Measurements from ENCODE around the gene LSM12.

Gene LSM12

DNA sequence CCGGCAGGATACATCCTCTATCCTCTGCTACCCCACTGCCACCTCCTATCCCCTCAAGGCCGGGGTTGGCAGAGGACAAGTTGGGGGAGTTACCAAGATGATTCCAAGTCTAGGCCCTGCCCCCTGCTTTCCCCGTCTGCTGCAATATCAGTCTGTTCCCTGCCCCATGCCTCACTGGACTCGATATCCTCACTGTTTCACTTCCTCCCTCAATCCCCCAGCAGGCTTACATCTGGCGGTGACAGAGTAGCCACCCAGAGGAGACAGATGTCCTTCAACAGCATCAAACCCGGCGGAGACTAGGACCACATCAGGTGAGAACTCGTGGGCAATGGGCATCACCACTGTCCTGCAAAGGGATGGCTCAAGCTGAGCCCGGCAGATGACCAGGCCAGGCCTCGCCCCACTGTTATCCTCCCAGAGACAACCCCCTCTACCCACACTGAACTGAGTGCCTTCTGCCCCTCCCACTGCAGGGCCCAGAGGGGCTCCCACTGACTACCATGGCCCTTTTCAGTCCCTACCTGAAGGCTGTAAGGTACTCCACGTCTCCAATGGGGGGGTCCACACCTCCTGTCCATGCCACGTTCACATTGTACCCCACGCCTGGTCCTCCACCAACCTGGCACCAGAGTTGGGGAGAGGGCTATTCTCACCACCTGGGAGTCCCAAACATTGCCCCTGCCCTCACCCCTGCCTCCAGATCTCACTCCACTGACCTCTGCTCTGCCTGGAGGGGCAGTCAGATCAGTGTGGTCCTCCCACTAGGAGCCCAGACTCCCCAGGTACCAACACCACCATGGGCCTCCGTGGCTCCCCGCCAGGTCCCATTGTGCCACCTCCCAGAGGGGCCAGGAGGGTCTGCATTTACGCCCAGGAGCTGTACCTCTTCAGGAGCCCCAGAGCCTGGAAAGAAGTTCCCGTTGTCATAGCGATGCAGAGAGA lies 13.7 kb upstream of the LSM12 start:
- no peak overlapping the region for H3K4me3 ChIP-seq (ENCODE audit: low read depth, low read length)
- DNase-seq (ENCODE audit: low read depth) = no peak

- DNase-seq (ENCODE audit: low read depth) = no peak
- no peak overlapping the region for H3K4me3 ChIP-seq (ENCODE audit: low read depth, low read length)
Measured at GRCh38 chr17:44078412-44078811, 11.9 kb upstream of the LSM12 start.

DNA sequence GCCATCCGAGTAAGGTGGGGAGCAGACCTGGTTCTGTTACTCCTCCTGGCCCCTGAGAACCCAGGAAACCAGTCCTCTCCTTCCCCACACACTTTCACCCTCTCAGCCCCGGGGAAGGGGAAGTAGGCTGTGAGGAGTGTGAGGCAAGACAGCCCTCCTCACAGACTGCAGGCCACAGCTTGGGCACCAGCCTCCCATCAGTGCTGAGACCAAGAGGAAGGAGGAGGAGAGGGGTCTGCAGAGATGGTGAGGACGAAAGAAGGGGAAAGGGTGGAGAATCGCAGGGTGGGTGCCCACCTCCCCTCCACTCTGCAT lies 11.1 kb upstream of the LSM12 start:
- no peak for DNase-seq (ENCODE audit: low read depth)
- no peak overlapping the region for H3K4me3 ChIP-seq (ENCODE audit: low read depth, low read length)

DNA sequence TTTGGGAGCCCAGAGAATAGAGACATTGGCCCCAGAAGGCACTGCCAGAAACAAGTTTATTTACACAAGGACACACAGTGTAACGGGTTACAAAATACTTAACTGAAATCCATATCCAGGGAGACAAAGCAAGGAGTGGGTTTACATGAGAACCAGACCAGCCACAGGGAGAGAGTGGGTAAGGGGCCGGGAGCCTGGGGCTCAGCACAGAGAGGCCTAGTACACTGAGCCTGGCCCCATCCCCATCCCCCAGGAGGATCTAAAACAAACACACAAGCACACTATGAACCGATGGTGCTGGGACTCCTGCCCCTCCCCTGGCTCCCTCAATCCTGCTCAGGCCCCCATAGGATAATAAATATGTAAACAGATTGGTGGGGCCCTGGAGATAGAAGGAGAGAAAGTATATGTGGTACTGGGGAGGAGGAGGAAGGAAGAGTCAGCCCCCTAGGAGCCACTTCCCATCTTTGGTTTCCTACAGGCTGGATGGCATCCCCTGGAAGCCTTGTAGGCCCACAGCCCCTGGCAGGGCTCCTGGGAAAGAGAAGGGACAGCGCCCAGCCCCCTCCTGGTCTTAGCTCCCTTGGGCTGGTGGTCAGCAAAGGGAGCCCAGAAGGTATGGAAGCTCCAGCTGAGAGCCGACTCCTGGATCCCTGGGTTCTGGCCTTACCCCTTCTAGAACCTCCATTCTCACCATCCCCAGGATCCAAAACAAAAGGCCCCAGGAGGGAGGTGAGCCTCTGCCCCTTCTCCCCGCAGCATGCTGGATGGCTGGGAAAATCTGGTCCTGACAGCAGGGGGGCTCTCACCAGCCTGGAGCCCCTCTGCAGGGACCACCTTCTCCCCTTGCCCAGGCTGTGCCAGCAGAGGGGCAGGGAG lies 10.5 kb upstream of the LSM12 start:
- H3K4me3 ChIP-seq (ENCODE audit: low read depth, low read length) = no peak overlapping the region
- DNase-seq (ENCODE audit: low read depth) = no peak

GRCh38 chr17:44075598-44076293 lies 9.3 kb upstream of the LSM12 start:
- H3K4me3 ChIP-seq (ENCODE audit: low read depth, low read length) = no peak overlapping the region
- no peak for DNase-seq (ENCODE audit: low read depth)

DNA sequence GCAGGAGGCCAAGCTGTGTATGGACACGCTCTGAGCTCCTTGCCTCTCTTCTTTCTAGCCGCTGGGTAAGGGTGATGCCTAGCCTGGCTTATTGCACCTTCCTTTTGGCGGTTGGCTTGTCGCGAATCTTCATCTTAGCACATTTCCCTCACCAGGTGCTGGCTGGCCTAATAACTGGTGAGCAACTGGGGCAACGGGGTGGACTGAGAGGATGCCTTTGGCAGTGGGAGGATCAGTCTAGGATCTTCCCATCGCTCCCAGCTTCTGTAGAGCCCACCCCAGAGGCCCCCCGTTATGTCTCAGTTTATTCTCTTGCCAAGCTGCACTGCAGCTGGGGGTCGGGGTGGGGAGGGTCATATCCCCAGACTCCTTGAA lies 8.4 kb upstream of the LSM12 start:
- no peak overlapping the region for H3K4me3 ChIP-seq (ENCODE audit: low read depth, low read length)
- DNase-seq (ENCODE audit: low read depth) = no peak

- no peak for DNase-seq (ENCODE audit: low read depth)
- H3K4me3 ChIP-seq (ENCODE audit: low read depth, low read length) = no peak overlapping the region
Measured at GRCh38 chr17:44074231-44074910, 7.9 kb upstream of the LSM12 start.

- no peak for DNase-seq (ENCODE audit: low read depth)
- H3K4me3 ChIP-seq (ENCODE audit: low read depth, low read length) = peak overlapping the region; percentile 74
Measured at GRCh38 chr17:44071772-44072171, 5.3 kb upstream of the LSM12 start.

DNA sequence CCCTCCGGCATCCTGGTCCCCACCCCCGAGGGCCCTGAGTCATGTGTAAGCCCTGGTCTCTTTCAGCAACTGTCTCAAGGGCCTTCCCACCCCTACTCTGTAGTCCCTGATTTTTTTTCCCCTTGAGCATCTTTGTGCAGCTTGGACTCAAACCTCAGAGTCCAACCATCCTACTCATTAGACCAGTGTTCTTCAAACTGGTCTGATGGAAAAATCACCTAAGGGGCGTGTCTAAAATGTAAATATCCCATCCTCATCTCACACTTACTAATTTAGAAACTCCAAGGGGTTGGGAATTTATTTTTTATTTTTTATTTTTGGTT lies 4.7 kb upstream of the LSM12 start:
- DNase-seq (ENCODE audit: low read depth) = no peak
- H3K4me3 ChIP-seq (ENCODE audit: low read depth, low read length) = peak overlapping the region; percentile 74

DNA sequence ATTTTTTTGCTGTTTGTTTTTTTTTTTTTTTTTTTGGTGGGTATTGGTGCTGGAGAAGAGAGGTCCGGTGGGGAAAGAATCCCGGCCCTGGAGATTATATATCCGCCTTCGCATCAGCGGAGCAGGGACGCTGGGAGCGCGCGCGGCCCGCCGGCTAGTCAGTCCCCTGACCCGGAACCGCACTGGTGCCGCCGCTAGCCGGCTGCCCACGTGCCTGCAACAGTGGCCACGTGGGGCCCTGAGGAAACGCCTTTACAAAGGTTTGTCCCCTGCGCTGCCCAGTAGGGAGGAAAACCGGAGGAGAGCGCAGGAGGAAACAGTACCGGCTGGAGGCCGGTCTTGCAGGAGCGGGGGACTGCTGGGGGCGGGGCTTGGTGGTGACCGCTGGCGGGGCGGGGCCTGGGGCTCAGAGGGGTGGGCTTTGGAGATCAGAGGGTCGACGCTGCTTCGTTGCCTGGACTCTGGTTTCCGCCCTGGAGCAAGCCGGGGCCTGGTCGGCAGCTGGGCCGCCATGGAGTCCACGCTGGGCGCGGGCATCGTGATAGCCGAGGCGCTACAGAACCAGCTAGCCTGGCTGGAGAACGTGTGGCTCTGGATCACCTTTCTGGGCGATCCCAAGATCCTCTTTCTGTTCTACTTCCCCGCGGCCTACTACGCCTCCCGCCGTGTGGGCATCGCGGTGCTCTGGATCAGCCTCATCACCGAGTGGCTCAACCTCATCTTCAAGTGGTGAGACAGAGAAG lies 4.2 kb upstream of the LSM12 start, which contains the start of gene G6PC3:
Gene G6PC3, plus strand, starts transcription at position 281 of the 743 bp plus-strand sequence. Its CDS starts 231 bp downstream, at position 512.
- peak; percentile 97 for DNase-seq (ENCODE audit: low read depth)
- peak within 1 kb of the TSS; percentile 74 for H3K4me3 ChIP-seq (ENCODE audit: low read depth, low read length)

DNA sequence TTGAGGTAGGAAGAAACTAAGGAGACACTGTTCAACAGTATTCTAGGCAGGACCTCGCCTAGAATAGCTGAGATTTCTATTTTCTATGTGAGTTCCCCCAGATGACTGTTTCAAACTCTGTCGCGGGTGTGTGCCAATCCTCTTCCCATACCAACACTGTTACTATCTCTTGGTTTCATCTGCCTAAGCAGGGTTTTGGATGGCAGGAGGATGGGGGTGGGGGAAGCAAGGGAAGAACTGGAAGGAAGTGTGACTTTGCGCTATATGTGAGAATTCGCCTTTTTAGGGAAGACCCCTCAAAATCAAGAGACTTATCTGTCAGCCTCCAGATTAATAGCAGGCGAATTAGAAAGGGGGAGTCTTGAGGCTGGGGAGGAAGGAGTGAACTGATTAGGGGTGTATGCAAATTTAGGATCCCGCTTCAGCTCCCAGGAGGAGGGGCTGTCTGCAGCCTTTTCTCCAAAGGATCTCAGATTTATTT lies 3.5 kb upstream of the LSM12 start:
- no peak for DNase-seq (ENCODE audit: low read depth)
- peak overlapping the region; percentile 74 for H3K4me3 ChIP-seq (ENCODE audit: low read depth, low read length)

GRCh38 chr17:44067545-44067940 lies 1.1 kb upstream of the LSM12 start:
- H3K4me3 ChIP-seq (ENCODE audit: low read depth, low read length) = no peak overlapping the region
- no peak for DNase-seq (ENCODE audit: low read depth)

DNA sequence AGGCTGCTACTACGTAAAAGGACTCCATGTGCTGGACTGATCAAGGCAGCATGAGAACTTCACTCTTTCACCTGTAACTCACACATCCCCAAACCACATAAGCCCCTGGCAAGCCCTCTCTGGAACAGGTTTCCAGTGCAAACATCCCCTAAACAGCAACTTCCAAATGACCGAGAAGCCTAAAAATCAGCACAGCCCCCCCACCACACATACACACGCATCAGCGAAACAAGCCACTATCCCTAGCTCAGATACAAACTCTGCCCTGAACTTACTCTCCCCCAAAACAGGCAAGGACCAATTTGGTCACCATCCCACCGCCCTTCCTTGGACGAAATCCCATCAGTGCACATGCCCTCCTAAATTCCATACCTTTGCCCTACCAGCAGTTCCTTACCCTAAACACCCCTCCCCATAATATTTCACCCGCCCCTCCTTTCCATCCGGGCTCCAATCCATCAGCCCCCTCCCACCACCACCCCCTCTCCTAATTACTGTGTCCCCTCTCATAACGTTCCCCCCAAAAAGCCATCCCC lies 735 bp downstream of the LSM12 start:
- peak overlapping the region; percentile 86 for H3K4me3 ChIP-seq (ENCODE audit: low read depth, low read length)
- no peak for DNase-seq (ENCODE audit: low read depth)

- no peak for DNase-seq (ENCODE audit: low read depth)
- H3K4me3 ChIP-seq (ENCODE audit: low read depth, low read length) = no peak overlapping the region
Measured at GRCh38 chr17:44063704-44064639, 2.5 kb downstream of the LSM12 start.

GRCh38 chr17:44062871-44063270 lies 3.6 kb downstream of the LSM12 start:
- DNase-seq (ENCODE audit: low read depth) = no peak
- no peak overlapping the region for H3K4me3 ChIP-seq (ENCODE audit: low read depth, low read length)

DNA sequence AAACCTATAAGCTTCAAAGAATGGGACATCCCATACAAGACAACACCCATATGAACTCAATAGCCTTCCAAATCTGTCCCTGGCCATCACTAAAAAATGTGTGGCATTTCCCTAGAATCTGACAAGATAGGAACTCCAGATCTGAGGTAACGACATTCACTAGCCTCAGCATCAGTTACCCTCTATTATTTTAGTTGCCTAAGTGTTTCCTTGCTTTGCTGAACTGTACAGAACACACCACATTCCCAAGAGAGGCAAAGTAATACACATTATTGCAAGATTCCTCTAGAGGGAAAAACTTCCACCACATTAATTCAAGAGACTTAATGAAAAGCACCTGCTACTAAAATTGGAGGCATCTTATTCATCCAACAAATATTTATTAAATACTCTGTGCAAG lies 5.0 kb downstream of the LSM12 start:
- no peak overlapping the region for H3K4me3 ChIP-seq (ENCODE audit: low read depth, low read length)
- no peak for DNase-seq (ENCODE audit: low read depth)

DNA sequence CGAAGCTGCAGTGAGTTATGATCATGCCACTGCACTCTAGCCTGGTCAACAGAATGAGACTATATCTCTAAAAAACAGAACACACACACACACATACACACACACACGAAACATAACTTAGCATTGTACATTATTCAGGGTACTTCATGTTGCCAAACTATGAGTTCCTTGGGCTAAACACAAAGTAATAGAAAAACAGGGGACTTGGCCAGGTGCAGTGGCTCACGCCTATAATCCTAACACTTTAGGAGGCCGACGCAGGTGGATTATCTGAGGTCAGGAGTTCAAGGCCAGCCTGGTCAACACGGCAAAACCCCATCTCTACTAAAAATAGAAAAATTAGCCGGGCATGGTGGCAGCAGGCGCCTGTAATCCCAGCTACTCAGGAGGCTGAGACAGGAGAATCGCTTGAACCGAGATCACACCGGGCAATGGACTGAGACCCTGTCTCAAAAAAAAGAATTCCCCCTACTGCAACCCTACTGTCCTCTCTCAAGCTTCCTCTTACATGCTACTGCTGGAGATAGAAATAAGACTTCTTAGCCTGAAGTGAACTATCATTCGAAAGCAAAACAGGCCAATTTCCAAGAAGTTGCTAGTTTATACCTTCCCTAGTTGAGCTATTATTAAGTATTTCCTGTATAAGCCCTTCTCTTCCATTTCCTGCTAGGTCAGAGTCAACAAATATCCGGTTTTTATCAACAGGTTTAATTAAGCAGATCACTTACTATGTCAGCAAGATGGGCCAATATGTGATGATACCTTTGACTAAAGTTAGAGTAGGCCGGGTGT lies 7.2 kb downstream of the LSM12 start:
- no peak for DNase-seq (ENCODE audit: low read depth)

More for the DNA sequence above, 7.2 kb downstream of the LSM12 start:
- H3K4me3 ChIP-seq (ENCODE audit: low read depth, low read length) = no peak overlapping the region

Data from skeletal muscle cell (primary cell).